GM23338 (cell line): ENCODE data around the gene ROR1. TPM values are rescaled to one million over a fixed set of nuclear protein-coding genes. Genes with fewer than 3 reads are reported as not detected.

Experiments
- ATAC-seq: fragments of 200-7000 bp; cut with Tn5 transposase; 3 replicates; pipeline ENCODE4 v1.9.1; 2020
- DNase-seq: peaks from one replicate; pipeline ENCODE4 v3.0.0-alpha.2; 2015; ENCODE audit warnings: low spot score
- H2AFZ ChIP-seq: fragments of 200-600 bp; sonication (generic); 2 replicates; pipeline ENCODE4 v1.8.0; 2016; ENCODE audit warnings: antibody characterized with exemption, mild to moderate bottlenecking, moderate library complexity
- H3F3A ChIP-seq: fragments of 200-600 bp; sonication (generic); replicated peaks from 2 replicates; pipeline ENCODE4 v1.8.0; 2017; ENCODE audit warnings: antibody characterized with exemption, mixed run types, low read depth
- H3K27ac ChIP-seq: fragments of 200-600 bp; sonication (generic); 2 replicates; pipeline ENCODE4 v1.6.1; 2016; ENCODE audit warnings: low read depth
- H3K27me3 ChIP-seq: fragments of 200-600 bp; sonication (generic); 2 replicates; pipeline ENCODE4 v1.8.0; 2016; ENCODE audit warnings: mild to moderate bottlenecking, mixed run types, moderate library complexity; ENCODE audit not compliant: insufficient read depth
- H3K36me3 ChIP-seq: fragments of 200-600 bp; sonication (generic); 2 replicates; pipeline ENCODE4 v1.8.0; 2016; ENCODE audit warnings: mild to moderate bottlenecking; ENCODE audit not compliant: insufficient read depth
- H3K4me1 ChIP-seq: fragments of 200-600 bp; sonication (generic); 2 replicates; pipeline ENCODE4 v1.8.0; 2016; ENCODE audit warnings: mild to moderate bottlenecking, moderate library complexity; ENCODE audit not compliant: insufficient read depth
- H3K4me2 ChIP-seq: fragments of 200-600 bp; sonication (generic); 2 replicates; pipeline ENCODE4 v1.7.1; 2017; ENCODE audit warnings: mixed run types
- H3K4me3 ChIP-seq: fragments of 200-600 bp; sonication (generic); 2 replicates; pipeline ENCODE4 v1.6.1; 2016; ENCODE audit warnings: mixed run types
- H3K79me2 ChIP-seq: fragments of 200-600 bp; sonication (generic); replicated peaks from 2 replicates; pipeline ENCODE4 v1.8.0; 2017; ENCODE audit warnings: mild to moderate bottlenecking; ENCODE audit not compliant: insufficient read depth
- H3K9me2 ChIP-seq: fragments of 200-600 bp; sonication (generic); 2 replicates; pipeline ENCODE4 v1.8.0; 2017; ENCODE audit not compliant: insufficient read depth
- H4K20me1 ChIP-seq: fragments of 200-600 bp; sonication (generic); replicated peaks from 2 replicates; pipeline ENCODE4 v1.8.0; 2017; ENCODE audit warnings: mild to moderate bottlenecking; ENCODE audit not compliant: insufficient read depth
- H3K27ac Mint-ChIP-seq: 2 replicates; pipeline ENCODE4 v1.8.0; 2020; ENCODE audit warnings: inconsistent platforms, mild to moderate bottlenecking, moderate library complexity, mixed read lengths
- H3K27me3 Mint-ChIP-seq: 3 replicates; pipeline ENCODE4 v1.8.0; 2022; ENCODE audit warnings: low read depth, mild to moderate bottlenecking, moderate library complexity, mixed read lengths, inconsistent platforms; ENCODE audit not compliant: insufficient read depth, poor library complexity
- H3K36me3 Mint-ChIP-seq: 3 replicates; pipeline ENCODE4 v1.8.0; 2021; ENCODE audit warnings: low read depth, mild to moderate bottlenecking, inconsistent platforms, moderate library complexity, mixed read lengths
- H3K4me1 Mint-ChIP-seq: 3 replicates; pipeline ENCODE4 v1.8.0; 2020; ENCODE audit warnings: mild to moderate bottlenecking, inconsistent platforms, mixed read lengths
- H3K4me3 Mint-ChIP-seq: 3 replicates; pipeline ENCODE4 v1.8.0; 2021; ENCODE audit warnings: moderate library complexity, mild to moderate bottlenecking, inconsistent platforms, mixed read lengths
- H3K9me3 Mint-ChIP-seq: 3 replicates; pipeline ENCODE4 v1.8.0; 2020; ENCODE audit warnings: moderate library complexity, mild to moderate bottlenecking, inconsistent platforms, mixed read lengths
- CREB1 ChIP-seq: fragments of 250-450 bp; sonication (Bioruptor Pico); IDR thresholded peaks from 2 replicates; pipeline ENCODE4 v1.5.0; 2020; ENCODE audit warnings: low read depth, mild to moderate bottlenecking, moderate library complexity
- CTCF ChIP-seq, 2 experiments: fragments of 200-600 bp in 1 of 2; sonication (generic) in 1 of 2; conservative IDR thresholded peaks; 2 replicates each; pipeline versions ENCODE4 v1.5.1 to v1.6.1; 2016 to 2017; ENCODE audit warnings: antibody characterized with exemption in 2 of 2, low read depth in 2 of 2, mild to moderate bottlenecking in 2 of 2, moderate library complexity in 1 of 2
- EZH2 ChIP-seq: fragments of 200-600 bp; sonication (generic); IDR thresholded peaks from one replicate; pipeline ENCODE4 v1.8.0; 2017; ENCODE audit warnings: antibody characterized with exemption, mild to moderate bottlenecking, low read depth; ENCODE audit not compliant: unreplicated experiment
- EZH2phosphoT487 ChIP-seq: fragments of 200-600 bp; sonication (generic); IDR thresholded peaks from one replicate; pipeline ENCODE4 v1.8.1; 2018; ENCODE audit warnings: antibody characterized with exemption; ENCODE audit not compliant: unreplicated experiment
- NANOG ChIP-seq: IDR thresholded peaks from 2 replicates; pipeline ENCODE4 v1.6.1; 2016; ENCODE audit warnings: antibody characterized with exemption, borderline replicate concordance
- POLR2AphosphoS5 ChIP-seq: IDR thresholded peaks from 2 replicates; pipeline ENCODE4 v1.6.1; 2016; ENCODE audit warnings: antibody characterized with exemption, low read depth
- REST ChIP-seq: IDR thresholded peaks from one replicate; pipeline ENCODE4 v1.6.1; 2018; ENCODE audit warnings: antibody characterized with exemption; ENCODE audit not compliant: unreplicated experiment
- ZNF114 ChIP-seq: fragments of 250-450 bp; sonication (Bioruptor Pico); IDR thresholded peaks from 2 replicates; pipeline ENCODE4 v1.5.0; 2020; ENCODE audit warnings: mild to moderate bottlenecking, moderate library complexity
- ZNF331 ChIP-seq: fragments of 250-450 bp; sonication (Bioruptor Pico); IDR thresholded peaks from 2 replicates; pipeline ENCODE4 v1.5.0; 2020; ENCODE audit warnings: low read depth, mild to moderate bottlenecking, moderate library complexity
- ZNF462 ChIP-seq: fragments of 250-450 bp; sonication (Bioruptor Pico); IDR thresholded peaks from 2 replicates; pipeline ENCODE4 v1.5.0; 2020; ENCODE audit warnings: mild to moderate bottlenecking, moderate library complexity
- polyA plus RNA-seq: library from polyadenylated mRNA; unstranded; fragments of >200 nt; fragmentation: Nextera tagmentation; extraction: Ambion mirVana; gene quantifications from 2 replicates; pipeline ENCODE4 v1.2.1, GENCODE V29; 2016
- total RNA-seq: library from RNA; depleted of rRNA; stranded (reverse); fragments of >200 nt; shearing (Covaris generic); gene quantifications from 2 replicates; pipeline ENCODE4 v1.2.3, GENCODE V29; 2014

The ROR1 gene
- total and polyA plus RNA-seq, 2 experiments from 2014 or later, result 59.7 to 96.0 TPM

GRCh38 chr1:63824451-63824850, 50.6 kb downstream of the ROR1 start:
- peaks cover 62% of the 10 kb centered on the region for H3K4me1 ChIP-seq
- no peaks in the 10 kb centered on the region for H3K36me3 ChIP-seq
- no peak overlapping the region for H2AFZ ChIP-seq
- Mint-ChIP-seq H3K27ac (no peak overlapping the region), H3K9me3 (peaks cover 4% of the 10 kb centered on the region), H3K4me3 (no peak overlapping the region), H3K27me3 (no peaks in the 10 kb centered on the region), H3K4me1 (peaks cover 52% of the 10 kb centered on the region), H3K36me3 (peaks cover 16% of the 10 kb centered on the region)
- no peaks in the 10 kb centered on the region; the same call in 1 of the 2 replicates for H3K9me2 ChIP-seq
- TF ChIP-seq POLR2AphosphoS5 (no peak), EZH2phosphoT487 (no peak), ZNF462 (CRISPR knock-in tag) (no peak), ZNF331 (no peak), ZNF114 (CRISPR knock-in tag) (no peak)
- H3K27me3 ChIP-seq, result no peaks in the 10 kb centered on the region
- H3K4me3 ChIP-seq, result no peak overlapping the region
- peaks cover 58% of the 10 kb centered on the region for H4K20me1 ChIP-seq
- ATAC-seq (no peak), DNase-seq (no peak)
- no peak overlapping the region for H3K4me2 ChIP-seq
- no peaks in the 10 kb centered on the region; the same call in 1 of the 2 replicates for H3F3A ChIP-seq
- H3K27ac ChIP-seq, result no peak overlapping the region
- peaks cover 100% of the 10 kb centered on the region for H3K79me2 ChIP-seq

DNA sequence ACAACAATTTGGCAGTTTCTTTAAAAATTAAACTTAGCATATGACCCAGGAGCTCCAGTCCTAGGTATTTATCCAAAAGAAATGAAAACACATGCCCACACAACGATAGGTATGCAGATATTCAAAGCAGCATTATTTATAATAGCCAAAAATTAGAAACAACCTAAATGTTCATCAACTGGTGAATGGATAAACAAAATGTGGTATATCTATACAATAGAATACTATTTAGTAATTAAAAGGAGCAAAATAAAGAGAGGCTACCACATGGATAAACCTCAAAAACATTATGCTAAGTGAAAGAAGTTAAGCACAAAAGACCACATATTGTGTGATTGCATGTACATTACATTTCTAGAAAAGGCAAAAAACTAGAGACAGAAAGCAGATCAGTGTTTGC, 51.3 kb downstream of the ROR1 start:
- peaks cover 54% of the 10 kb centered on the region for H3K4me1 Mint-ChIP-seq
- H2AFZ ChIP-seq, result no peak overlapping the region
- no peak for TF ChIP-seq POLR2AphosphoS5
- TF ChIP-seq ZNF114 (CRISPR knock-in tag), result no peak
- no peak for TF ChIP-seq CREB1 (CRISPR knock-in tag)
- no peak for TF ChIP-seq NANOG
- TF ChIP-seq REST, result no peak
- no peak for TF ChIP-seq ZNF331
- TF ChIP-seq EZH2phosphoT487, result no peak
- no peak for TF ChIP-seq CTCF (conservative IDR thresholded peaks at IDR 0.05; ENCODE audit: low read depth in 2 of 2)
- no peak for TF ChIP-seq EZH2

More for the DNA sequence above, 51.3 kb downstream of the ROR1 start:
- H3K9me2 ChIP-seq, result no peaks in the 10 kb centered on the region
- H4K20me1 ChIP-seq, result peaks cover 52% of the 10 kb centered on the region
- no peak overlapping the region for H3K4me3 Mint-ChIP-seq
- no peaks in the 10 kb centered on the region for H3K27me3 Mint-ChIP-seq
- H3K4me2 ChIP-seq, result no peak overlapping the region
- no peaks in the 10 kb centered on the region for H3K27me3 ChIP-seq
- DNase-seq (no peak), ATAC-seq (no peak)
- no peak overlapping the region for H3K27ac Mint-ChIP-seq
- H3F3A ChIP-seq, result no peaks in the 10 kb centered on the region; the same call in 1 of the 2 replicates
- H3K36me3 Mint-ChIP-seq, result peaks cover 21% of the 10 kb centered on the region
- peaks cover 100% of the 10 kb centered on the region for H3K79me2 ChIP-seq
- H3K4me1 ChIP-seq, result peaks cover 58% of the 10 kb centered on the region
- H3K27ac ChIP-seq, result no peak overlapping the region
- H3K36me3 ChIP-seq, result no peaks in the 10 kb centered on the region
- H3K9me3 Mint-ChIP-seq, result peaks cover 4% of the 10 kb centered on the region
- no peak overlapping the region for H3K4me3 ChIP-seq
